SIG-M5 treated with dmso at 0.1 percent for 504 hours (cell line): Measurements from ENCODE around the gene AIFM2.
"Not testable (repeated sequence)": the region's sequence is repeated elsewhere in the genome, so short reads cannot be mapped to it uniquely, and the experiment has no call there.

Source experiments
- DNase-seq: peaks from one replicate; lab custom pipeline; 2025; ENCODE audit not compliant: unreplicated experiment; lab: John Stamatoyannopoulos, UW

Gene AIFM2

DNA sequence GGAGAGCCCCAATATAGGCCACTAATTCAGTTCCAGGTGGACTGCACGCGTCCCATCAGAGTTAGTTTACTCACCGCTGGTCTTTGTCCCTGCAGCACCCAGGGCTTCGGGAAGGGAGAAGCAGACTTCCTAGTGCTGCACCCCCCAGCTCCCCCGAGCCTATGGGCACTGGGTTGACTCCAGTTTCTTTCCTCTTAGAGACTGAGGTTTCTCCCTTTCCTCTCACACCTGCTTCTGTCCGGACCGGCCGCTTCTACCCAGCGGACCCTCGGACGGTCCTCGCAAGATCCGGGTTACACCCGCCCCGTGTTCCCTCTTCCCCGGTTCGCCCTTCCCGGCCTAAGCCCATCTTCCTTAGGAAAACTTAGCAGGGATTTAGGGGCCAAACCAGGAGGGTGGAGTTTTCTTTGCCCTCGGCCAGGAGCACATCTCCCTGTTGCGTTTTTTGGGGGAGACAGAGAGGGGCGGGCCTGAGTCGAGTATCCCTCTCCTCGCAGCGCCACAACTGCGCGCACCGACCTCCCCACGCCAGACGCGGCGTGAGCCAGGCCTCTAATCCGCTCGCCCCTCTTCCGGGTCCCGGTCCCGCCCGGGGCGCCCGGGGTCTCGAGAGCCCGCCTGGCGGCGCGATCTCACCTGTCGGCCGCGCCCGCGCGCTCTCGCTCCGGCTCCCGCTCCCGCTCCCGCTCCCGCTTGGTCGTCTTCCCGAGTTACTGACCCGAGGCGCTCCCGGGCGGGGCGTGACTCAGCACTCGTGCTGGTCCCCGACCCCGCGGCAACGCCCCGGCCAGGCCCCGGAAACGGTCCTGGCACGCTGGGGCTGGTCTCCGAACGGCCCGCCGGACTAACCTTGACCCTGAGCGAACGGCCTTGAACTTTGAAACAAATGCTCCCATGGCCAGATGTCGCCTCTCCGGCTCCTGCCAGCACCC lies at the start of gene AIFM2:
TSS of gene AIFM2 (minus strand) at position 728 of the 932 bp plus-strand sequence. CDS start 8,741 bp downstream, outside the sequence.
- no peak for DNase-seq

GRCh38 chr10:70179209-70179608 lies 46.6 kb upstream of the AIFM2 start:
- not testable (repeated sequence) for DNase-seq

- no peak for DNase-seq
Observed at GRCh38 chr10:70178139-70178725, 45.6 kb upstream of the AIFM2 start.

DNA sequence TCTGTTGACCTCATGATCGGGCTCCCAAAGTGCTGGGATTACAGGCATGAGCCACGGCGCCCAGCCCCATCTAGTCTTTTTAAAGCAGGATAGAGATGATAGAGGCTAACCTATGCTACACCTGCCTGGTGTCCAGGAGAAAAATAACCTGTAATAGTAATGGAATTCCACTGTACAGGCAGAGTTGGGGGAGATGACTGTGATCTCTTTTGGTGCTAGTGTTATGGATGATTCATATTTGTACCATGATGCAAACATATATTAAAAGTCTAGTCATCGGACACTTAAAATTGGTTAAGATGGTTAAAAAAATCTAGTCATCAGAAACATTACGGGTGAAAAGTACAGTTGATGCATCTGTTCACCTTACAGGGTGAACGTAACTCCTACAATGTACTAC lies 43.8 kb upstream of the AIFM2 start:
- no peak for DNase-seq

DNA sequence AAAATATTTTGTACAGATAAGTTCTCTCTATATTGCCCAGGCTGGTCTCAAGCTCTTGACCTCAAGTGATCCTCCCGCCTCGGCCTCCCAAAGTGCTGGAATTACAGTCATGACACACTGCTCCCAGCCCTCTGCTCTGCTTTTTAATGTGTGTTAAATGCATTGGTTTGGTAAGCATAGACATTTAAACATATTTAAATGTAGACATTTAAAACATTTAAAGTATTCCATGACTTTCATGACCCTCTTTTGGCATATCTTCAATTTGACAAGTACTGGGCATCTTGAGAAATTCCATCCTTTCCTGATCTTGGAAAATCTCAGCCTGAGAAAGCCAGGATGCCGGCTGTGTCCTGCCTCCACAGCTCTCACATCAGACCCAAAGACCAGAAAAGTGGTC lies 42.9 kb upstream of the AIFM2 start:
- no peak for DNase-seq

DNA sequence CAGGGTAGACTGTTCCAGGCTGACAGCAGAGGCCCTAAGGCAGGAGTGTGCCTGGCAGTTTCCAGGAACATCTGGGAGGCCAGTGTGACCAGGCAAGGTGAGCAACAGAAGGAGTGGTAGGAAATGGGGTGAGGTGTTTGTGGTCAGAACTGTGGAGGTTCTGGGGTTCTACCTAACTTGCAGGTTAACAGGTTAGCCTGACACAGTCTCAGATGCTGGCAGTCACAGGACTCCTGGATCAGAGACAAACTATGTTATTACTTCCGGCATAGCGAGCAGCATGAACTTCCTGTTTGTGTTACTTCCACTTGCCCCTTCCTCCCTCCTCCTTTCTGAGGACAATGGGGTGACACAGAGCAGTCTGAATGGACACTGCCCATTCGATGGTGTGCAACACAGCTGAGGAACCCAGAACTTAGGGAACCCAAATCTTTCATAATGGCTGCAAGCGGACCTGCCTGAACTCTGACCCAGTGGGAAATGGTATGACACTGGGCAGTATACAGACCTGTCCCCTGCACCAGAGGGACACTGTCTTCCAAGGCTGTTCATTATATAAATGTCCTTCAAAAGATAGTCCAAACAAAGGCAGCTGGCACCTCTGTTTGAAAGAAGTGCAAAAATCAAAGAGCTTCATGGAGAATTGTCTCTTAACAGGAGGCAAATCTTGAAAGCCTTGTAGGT lies 41.6 kb upstream of the AIFM2 start:
- no peak for DNase-seq

DNA sequence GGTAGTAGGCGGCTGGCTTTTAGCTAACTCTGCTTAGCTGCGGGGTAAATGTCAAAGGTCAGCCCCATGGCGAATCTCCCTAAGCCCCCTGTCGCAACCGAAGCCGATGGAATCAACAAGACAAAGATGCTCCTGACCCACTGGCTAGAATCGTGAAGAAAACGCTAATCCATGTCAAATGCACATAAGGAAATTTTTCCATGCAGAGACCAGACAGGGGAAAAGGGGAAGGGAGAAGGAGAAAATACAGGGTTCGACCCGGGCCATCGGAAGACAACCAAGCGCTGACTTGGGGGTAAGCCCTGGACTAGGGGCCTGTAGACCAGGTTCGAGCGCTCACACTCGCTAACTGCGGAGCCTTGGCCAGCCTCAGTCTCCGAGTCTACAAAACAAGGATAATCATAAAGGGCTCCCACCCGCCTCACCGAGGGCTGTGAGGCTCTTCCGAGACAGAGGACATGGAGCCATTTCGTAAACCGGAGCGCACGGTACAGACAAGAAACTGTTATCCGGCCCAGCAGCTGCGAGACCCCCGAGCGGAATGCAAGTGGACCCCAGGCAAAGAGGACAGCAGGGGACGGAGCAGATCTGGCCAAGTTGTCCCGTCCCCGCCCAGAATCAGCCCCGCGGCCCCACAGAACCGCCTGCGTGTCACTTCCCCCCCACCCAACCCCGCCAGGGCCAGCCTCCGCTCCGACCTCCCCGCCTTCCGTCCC lies 37.2 kb upstream of the AIFM2 start:
- DNase-seq, result no peak

GRCh38 chr10:70169011-70169410 lies 36.4 kb upstream of the AIFM2 start:
- no peak for DNase-seq

DNA sequence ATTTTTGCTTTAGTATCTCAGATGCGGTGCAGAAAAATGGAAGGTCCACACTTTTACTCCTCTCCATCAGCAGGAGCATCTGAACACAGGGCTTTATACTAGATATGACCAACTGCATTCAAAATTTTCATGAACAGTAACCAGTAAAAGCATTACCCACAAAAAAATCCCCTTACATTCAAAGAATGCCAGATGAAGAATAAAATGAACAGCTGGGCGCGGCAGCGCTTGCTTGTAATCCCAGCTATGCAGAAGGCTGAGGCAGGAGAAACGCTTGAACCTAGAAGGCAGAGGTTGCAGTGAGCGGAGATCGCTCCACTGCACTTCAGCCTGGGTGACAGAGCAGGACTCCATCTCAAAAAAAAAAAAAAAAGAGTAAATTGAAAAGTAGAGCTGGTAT lies 34.6 kb upstream of the AIFM2 start:
- DNase-seq, result no peak

DNA sequence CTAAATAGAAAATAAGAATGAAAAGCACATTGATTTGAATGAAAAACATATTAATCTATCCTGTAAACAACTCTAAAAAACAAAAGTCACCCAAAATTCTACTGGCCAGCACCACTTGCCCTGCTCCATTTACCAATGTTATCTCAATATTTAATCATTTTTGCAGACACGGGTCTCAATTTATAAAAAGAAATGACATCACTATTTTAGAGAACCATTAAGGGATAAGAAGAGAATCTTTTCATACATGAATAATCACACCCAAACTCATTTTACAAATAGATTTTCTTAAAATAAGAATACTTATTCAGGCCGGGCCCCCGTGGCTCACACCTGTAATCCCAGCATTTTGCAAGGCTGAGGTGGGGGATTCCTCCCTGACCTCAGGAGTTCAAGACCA lies 33.8 kb upstream of the AIFM2 start:
- no peak for DNase-seq

GRCh38 chr10:70164163-70164562 lies 31.5 kb upstream of the AIFM2 start:
- peak; percentile 90 for DNase-seq

DNA sequence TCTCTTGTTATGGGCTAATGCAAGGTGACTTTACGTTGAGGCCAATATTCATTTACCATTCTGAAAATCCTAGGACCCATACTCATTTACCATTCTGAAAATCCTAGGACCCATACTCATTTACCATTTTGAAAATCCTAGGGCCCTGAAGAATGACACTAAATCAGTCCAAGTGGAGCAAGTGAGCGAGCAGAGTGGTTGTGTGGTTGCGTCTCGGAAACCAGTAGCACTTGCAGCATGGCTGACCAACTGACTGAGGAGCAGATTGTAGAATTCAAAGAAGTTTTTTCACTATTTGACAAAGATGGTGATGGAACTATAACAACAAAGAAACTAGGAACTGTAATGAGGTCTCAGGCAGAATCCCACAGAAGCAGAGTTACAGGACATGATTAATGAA lies 30.8 kb upstream of the AIFM2 start:
- DNase-seq, result no peak

DNA sequence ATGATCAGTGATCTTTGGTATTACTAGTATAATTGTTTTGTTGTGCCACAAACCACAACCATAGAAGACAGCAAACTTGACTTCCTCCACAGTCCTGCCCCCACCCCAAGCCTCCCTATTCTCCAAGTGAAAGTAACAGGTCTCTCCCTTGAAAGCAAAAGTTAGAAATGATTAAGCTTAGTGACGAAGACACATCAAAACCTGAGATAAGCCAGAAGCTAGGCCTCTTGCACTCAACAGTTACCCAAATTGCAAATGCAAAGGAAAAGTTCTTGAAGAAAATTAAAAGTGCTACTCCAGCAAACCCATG lies 30.2 kb upstream of the AIFM2 start:
- DNase-seq, result no peak

- peak; percentile 49 for DNase-seq
Observed at GRCh38 chr10:70162151-70162891, 29.7 kb upstream of the AIFM2 start.

- DNase-seq, result no peak
Observed at GRCh38 chr10:70160798-70161197, 28.2 kb upstream of the AIFM2 start.

DNA sequence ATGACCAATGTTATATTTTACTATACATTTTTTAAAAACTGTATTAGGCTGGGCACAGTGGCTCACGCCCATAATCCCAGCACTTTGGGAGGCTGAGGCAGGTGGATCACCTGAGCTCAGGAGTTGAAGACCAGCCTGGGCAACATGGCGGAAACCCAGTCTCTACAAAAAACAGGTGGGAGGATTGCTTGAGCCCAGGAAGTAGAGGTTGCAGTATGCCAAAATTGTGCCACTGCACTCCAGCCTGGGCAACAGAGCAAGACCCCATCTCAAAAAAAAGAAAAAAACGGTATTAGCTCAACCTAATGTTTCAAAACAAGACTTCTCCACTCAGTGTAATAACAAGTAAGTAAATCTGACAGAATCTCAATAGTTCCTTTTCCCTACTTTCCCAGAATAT lies 26.7 kb upstream of the AIFM2 start:
- not testable (repeated sequence) for DNase-seq

DNA sequence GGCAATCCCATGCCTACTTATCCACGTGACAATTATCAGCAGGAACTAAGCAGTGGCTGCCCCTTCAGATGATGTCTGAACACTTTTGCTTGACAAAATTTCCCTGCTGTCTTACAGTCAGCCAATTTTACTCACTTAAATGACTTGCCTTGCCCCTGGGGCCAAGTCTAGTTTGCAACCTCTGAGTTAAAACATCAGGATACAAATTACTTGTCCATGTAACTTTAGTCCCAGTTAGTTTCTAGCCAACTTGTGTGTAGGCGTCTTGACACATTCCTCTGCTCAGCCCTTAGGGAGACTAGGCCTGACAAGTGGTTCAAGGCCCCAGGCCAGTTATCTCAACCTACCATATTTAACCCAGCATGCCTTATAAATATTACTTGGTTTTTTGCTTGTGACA lies 25.5 kb upstream of the AIFM2 start:
- no peak for DNase-seq

- no peak for DNase-seq
Observed at GRCh38 chr10:70155255-70155838, 22.7 kb upstream of the AIFM2 start.

- DNase-seq, result no peak
Observed at GRCh38 chr10:70148516-70148915, 15.9 kb upstream of the AIFM2 start.

- no peak for DNase-seq
Observed at GRCh38 chr10:70147259-70147625, 14.6 kb upstream of the AIFM2 start.
